Measurements from ENCODE around the gene CABP7.

The CABP7 gene

GRCh38 chr22:29768052-29768693 is 48.4 kb downstream of the CABP7 start:
- in situ Hi-C loops (cut with MboI; ENCODE audit: low sequenced_read_pairs), result no loop called here

DNA sequence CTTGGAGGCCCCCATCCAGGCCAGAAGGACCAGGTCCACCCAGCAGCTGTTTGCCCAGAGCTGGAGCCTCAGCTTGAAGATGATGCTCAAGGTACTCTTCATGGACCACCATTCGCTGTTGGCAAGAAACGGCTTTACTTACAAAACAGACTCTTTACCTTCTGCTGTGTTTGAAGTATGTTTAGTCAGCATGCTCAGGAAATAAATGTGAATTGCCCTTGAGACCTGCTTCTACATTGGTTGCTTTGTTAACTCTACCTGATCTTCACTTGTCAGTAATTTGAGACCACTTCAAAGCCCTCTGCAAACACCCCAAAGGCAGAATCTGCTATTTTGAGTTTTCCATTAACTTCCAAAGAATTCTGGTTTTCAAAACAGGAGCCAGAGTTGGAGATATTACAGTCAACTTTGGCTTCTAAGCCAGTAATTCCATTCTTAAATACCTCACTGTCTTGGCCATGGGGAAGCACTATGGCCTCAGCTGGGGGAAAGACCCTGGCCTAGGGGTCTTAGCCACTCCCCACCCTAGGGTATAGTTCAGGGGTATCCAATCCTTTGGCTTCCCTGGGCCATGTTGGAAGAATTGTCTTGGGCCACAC is 50.0 kb downstream of the CABP7 start:
- in situ Hi-C loops (cut with MboI; ENCODE audit: low sequenced_read_pairs), result no loop called here

- in situ Hi-C loops (cut with MboI; ENCODE audit: low sequenced_read_pairs), result no loop called here
Measured at GRCh38 chr22:29772170-29772641, 52.4 kb downstream of the CABP7 start.

DNA sequence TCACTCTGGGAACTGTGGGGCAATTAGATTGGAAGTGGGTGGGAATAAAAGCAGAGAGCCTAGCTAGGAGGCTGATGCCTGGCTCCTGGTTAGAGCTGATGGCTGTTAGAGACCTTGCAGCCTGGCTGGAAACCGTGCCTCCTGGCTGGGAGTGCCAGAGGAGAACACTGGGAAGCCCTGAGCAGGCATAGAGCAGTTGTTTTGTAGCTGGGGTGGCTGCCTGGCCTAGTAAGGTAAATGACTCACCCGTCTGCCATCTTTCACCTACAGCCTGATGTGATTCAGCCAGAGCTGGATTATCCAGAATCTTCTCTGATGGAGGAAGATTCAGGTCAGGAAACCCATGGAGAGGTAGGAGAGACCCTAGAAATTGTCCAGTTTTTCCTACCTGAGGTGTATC is 53.4 kb downstream of the CABP7 start:
- in situ Hi-C loops (cut with MboI; ENCODE audit: low sequenced_read_pairs), result no loop called here

DNA sequence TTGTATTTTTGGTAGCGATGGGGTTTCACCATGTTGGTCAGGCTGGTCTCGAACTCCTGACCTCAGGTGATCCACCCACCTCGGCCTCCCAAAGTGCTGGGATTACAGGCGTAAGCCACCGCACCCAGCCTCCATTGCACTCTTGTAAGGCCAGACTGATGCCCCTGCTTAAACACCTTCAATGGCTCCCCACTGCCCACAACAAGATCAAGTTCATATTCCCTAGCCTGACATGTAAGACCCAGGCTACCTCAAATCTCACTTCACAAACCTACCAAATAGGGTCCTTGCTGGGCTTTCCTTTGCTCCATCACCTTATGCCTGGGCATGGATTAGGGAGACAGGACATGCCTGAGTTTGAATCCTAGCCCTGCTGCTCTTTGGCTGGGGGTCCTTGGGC is 60.4 kb downstream of the CABP7 start:
- in situ Hi-C loops (cut with MboI; ENCODE audit: low sequenced_read_pairs), result no loop called here

DNA sequence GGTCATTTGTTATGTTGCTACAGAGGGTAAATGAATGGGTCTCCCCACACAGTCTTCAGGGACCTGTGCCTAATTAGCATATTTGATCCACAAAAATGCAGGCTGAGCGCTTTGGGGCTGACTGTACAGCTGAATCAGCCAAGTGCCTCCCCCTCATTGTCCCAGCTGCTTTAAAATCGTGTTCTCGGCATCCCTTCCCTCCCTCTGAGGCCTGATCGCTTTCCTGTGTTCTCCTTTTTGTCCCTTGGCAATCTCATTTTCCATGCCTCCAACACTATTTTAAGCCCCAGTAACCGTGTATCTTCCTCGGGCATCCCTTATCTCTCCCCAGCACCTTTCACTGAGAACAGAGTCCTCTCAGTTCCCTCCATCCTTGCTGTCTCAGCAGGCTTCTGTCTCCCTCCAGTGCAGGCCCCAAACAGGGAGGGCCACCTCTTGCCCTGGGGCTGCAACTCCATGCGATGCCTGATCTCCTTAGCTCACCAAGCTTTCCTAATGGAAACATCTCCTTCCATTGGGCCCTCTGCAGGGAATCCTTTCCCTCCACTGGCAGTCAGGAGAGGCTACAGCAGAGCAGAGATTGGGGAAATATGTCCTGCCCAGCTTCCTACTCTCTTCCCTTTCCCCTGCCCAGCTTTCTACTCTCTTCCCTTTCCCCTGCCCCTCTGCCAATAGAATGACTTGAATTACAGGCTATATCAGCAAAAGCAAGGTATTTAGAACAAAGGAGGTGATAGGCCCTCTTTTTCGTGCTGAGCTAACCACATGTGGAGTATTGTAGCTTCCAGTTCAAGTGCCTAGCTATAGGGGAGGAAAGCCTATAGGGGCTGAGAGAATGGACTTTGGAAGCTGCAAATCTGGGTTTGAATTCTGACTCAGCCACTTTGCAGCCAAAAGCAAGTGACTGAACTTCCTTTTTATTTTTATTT is 61.2 kb downstream of the CABP7 start:
- in situ Hi-C loops (cut with MboI; ENCODE audit: low sequenced_read_pairs), result no loop called here

Data from hTERT RPE-1 (cell line).